ENCODE results near the gene PISD.
"Not testable (repeated sequence)": the region's sequence is repeated elsewhere in the genome, so short reads cannot be mapped to it uniquely, and the experiment has no call there.

- TF ChIP-seq POLR2A, CTCF, EP300 (IDR thresholded peaks at IDR 0.05): not testable (repeated sequence)
These were observed 12.2 kb upstream of the PISD start for GRCh38 chr22:31674219-31674618.

All from stomach (tissue), 4 donors.